HepG2 (cell line): ENCODE data around the gene CD302. TPM values are rescaled to one million over a fixed set of nuclear protein-coding genes. Genes with fewer than 3 reads are reported as not detected.

Experiments used
- ATF5 ChIP-seq: sonication (generic); formaldehyde crosslinking; IDR thresholded peaks from 2 replicates; pipeline ENCODE4 v1.4.0; 2020; ENCODE audit warnings: mild to moderate bottlenecking, low read depth, missing genetic modification reagents
- CEBPG ChIP-seq: IDR thresholded peaks from 2 replicates; pipeline ENCODE4 v1.6.1; 2016
- ETV6 ChIP-seq: sonication (generic); formaldehyde crosslinking; conservative IDR thresholded peaks from 2 replicates; pipeline ENCODE4 v1.4.0; 2020; ENCODE audit warnings: missing genetic modification reagents
- FOXK1 ChIP-seq: sonication (generic); formaldehyde crosslinking; IDR thresholded peaks from 2 replicates; pipeline ENCODE4 v1.4.0; 2020; ENCODE audit warnings: low read depth, missing genetic modification reagents, borderline replicate concordance
- MLXIP ChIP-seq: sonication (generic); formaldehyde crosslinking; IDR thresholded peaks from 2 replicates; pipeline ENCODE4 v1.9.0; 2021; ENCODE audit warnings: missing genetic modification reagents, borderline replicate concordance
- NFIC ChIP-seq: IDR thresholded peaks from 2 replicates; pipeline ENCODE4 v1.6.1; 2012; ENCODE audit warnings: mild to moderate bottlenecking, low read length, inconsistent platforms
- SOX5 ChIP-seq: IDR thresholded peaks from 2 replicates; pipeline ENCODE4 v1.6.1; 2016; ENCODE audit warnings: borderline replicate concordance
- SYNCRIP ChIP-seq: fragments of 200-400 bp; formaldehyde crosslinking; IDR thresholded peaks from 2 replicates; pipeline ENCODE4 v1.6.1; 2018; ENCODE audit warnings: mild to moderate bottlenecking, low read depth, low read length; ENCODE audit not compliant: insufficient read depth
- TCF12 ChIP-seq, 2 experiments: fragments of 450-650 bp in 1 of 2; sonication (generic) in 1 of 2; formaldehyde crosslinking in 1 of 2; IDR thresholded peaks; 2 replicates each; pipeline versions ENCODE4 v1.6.1 to v1.8.0; 2017 to 2022; ENCODE audit warnings: antibody characterized with exemption in 1 of 2, mild to moderate bottlenecking in 1 of 2, missing genetic modification reagents in 1 of 2, moderate library complexity in 1 of 2
- ZBTB2 ChIP-seq: sonication (generic); formaldehyde crosslinking; IDR thresholded peaks from 2 replicates; pipeline ENCODE4 v1.8.0; 2022; ENCODE audit warnings: low read depth, missing genetic modification reagents
- ZNF143 ChIP-seq: sonication (generic); formaldehyde crosslinking; IDR thresholded peaks from 2 replicates; pipeline ENCODE4 v1.4.0; 2020; ENCODE audit warnings: missing genetic modification reagents
- ZNF280D ChIP-seq: sonication (generic); formaldehyde crosslinking; IDR thresholded peaks from 2 replicates; pipeline ENCODE4 v1.5.1; 2020; ENCODE audit warnings: mild to moderate bottlenecking, missing genetic modification reagents
- ZNF343 ChIP-seq: sonication (generic); formaldehyde crosslinking; IDR thresholded peaks from 2 replicates; pipeline ENCODE4 v1.4.0; 2020; ENCODE audit warnings: mild to moderate bottlenecking, missing genetic modification reagents
- ZNF44 ChIP-seq: sonication (generic); formaldehyde crosslinking; IDR thresholded peaks from 2 replicates; pipeline ENCODE4 v1.5.1; 2020; ENCODE audit warnings: mild to moderate bottlenecking, missing genetic modification reagents
- ZNF687 ChIP-seq: sonication (generic); formaldehyde crosslinking; IDR thresholded peaks from 2 replicates; pipeline ENCODE4 v1.5.1; 2020; ENCODE audit warnings: mild to moderate bottlenecking, missing genetic modification reagents, moderate library complexity
- polyA plus RNA-seq, 8 experiments: library from polyadenylated mRNA; depleted of rRNA in 3 of 8; stranded (reverse) in 7 of 8; unstranded in 1 of 8; fragments of >200 nt; fragmentation: Illumina TruSeq in 4 of 8; extraction: Trizol in 4 of 8; gene quantifications; 2 replicates each; pipeline versions ENCODE4 v1.2.1 to v1.2.3, GENCODE V29; 2011 to 2016; ENCODE audit warnings: low read depth in 4 of 8, missing spikeins in 1 of 8, mixed read lengths in 1 of 8; ENCODE audit not compliant: insufficient read depth in 1 of 8
- total RNA-seq, 5 experiments: library from RNA; depleted of rRNA; stranded (reverse); fragments of >200 nt; fragmentation: Illumina TruSeq; extraction: Trizol; gene quantifications; 2 replicates each; pipeline ENCODE4 v1.2.3, GENCODE V29; 2016; ENCODE audit warnings: low read depth in 1 of 5

CD302 gene
- total and polyA plus RNA-seq, 2 of the 13 experiments (the other 11 are each of a cell fraction or from before 2014, with no cell fraction given) = 8.0 to 15.6 TPM

GRCh38 chr2:159797543-159798375 lies at the start of gene CD302 (continued):
- TF ChIP-seq ZNF280D (CRISPR knock-in tag) = peak; percentile 85
- TF ChIP-seq ETV6 = peak; percentile 29
- TF ChIP-seq ZNF343 = 0 out of 2 replicates have a peak, but pooled peaks have one; percentile 41
- TF ChIP-seq TCF12 (IDR thresholded peaks at IDR 0.05) = no peak
- peak; percentile 87 for TF ChIP-seq TCF12 (CRISPR knock-in tag; IDR thresholded peaks at IDR 0.05)
- TF ChIP-seq FOXK1 = no peak
- TF ChIP-seq SYNCRIP = no peak
- TF ChIP-seq ZNF143 (CRISPR knock-in tag) = peak; percentile 45; the same call in 1 of the 2 replicates
- TF ChIP-seq ZBTB2 = peak; percentile 73
- TF ChIP-seq NFIC = no peak
- TF ChIP-seq ATF5 (CRISPR knock-in tag) = no peak
- no peak for TF ChIP-seq ZNF44
- peak; percentile 46; the same call in 1 of the 2 replicates for TF ChIP-seq SOX5 (CRISPR knock-in tag)
- peak; percentile 51; the same call in 1 of the 2 replicates for TF ChIP-seq MLXIP (CRISPR knock-in tag)
- peak; percentile 59 for TF ChIP-seq CEBPG
- peak; percentile 98 for TF ChIP-seq ZNF687 (CRISPR knock-in tag)
